ENCODE results near the gene CFAP46.
"Not testable (repeated sequence)": the region's sequence is repeated elsewhere in the genome, so short reads cannot be mapped to it uniquely, and the experiment has no call there.

The CFAP46 gene

GRCh38 chr10:132938472-132939339 is 3.7 kb downstream of the CFAP46 start:
- H3K4me3 ChIP-seq (ENCODE audit: low read depth, low read length): no peak overlapping the region
- DNase-seq (ENCODE audit: low read depth): peak; percentile 25
- TF ChIP-seq, protein P1, sequence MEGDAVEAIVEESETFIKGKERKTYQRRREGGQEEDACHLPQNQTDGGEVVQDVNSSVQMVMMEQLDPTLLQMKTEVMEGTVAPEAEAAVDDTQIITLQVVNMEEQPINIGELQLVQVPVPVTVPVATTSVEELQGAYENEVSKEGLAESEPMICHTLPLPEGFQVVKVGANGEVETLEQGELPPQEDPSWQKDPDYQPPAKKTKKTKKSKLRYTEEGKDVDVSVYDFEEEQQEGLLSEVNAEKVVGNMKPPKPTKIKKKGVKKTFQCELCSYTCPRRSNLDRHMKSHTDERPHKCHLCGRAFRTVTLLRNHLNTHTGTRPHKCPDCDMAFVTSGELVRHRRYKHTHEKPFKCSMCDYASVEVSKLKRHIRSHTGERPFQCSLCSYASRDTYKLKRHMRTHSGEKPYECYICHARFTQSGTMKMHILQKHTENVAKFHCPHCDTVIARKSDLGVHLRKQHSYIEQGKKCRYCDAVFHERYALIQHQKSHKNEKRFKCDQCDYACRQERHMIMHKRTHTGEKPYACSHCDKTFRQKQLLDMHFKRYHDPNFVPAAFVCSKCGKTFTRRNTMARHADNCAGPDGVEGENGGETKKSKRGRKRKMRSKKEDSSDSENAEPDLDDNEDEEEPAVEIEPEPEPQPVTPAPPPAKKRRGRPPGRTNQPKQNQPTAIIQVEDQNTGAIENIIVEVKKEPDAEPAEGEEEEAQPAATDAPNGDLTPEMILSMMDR (conservative IDR thresholded peaks at IDR 0.05; ENCODE audit: low read depth, low read length): peak; percentile 60

DNA sequence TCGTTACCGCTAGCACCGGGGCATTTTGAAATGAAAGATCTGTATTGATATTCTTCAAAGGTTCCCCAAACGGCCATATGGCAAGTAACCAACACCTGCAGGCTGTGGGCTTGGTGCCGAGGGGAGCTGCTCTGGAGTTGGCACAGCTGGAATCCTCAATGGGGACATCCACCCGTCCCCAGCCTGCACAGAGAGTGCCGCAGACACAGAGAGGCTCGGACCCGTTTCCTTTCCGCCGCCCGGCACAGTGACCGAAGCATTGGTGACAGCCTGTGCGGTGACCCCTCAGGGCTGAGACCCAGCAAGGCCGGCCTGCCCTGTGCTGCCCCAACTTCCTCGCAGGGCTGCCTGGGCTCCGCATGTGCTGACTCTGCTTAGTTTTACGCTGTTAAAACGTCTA is 4.5 kb downstream of the CFAP46 start:
- no peak for DNase-seq (ENCODE audit: low read depth)
- TF ChIP-seq, protein P1 (conservative IDR thresholded peaks at IDR 0.05; ENCODE audit: low read depth, low read length): no peak
- no peak overlapping the region for H3K4me3 ChIP-seq (ENCODE audit: low read depth, low read length)

- TF ChIP-seq, protein P1 (conservative IDR thresholded peaks at IDR 0.05; ENCODE audit: low read depth, low read length): no peak
- no peak for DNase-seq (ENCODE audit: low read depth)
- no peak overlapping the region for H3K4me3 ChIP-seq (ENCODE audit: low read depth, low read length)
These were observed 7.4 kb downstream of the CFAP46 start for GRCh38 chr10:132934953-132935352.

- TF ChIP-seq, protein P1 (conservative IDR thresholded peaks at IDR 0.05; ENCODE audit: low read depth, low read length): no peak
- no peak for DNase-seq (ENCODE audit: low read depth)
- H3K4me3 ChIP-seq (ENCODE audit: low read depth, low read length): no peak overlapping the region
These were observed 8.9 kb downstream of the CFAP46 start for GRCh38 chr10:132933308-132934042.

- TF ChIP-seq, protein P1 (conservative IDR thresholded peaks at IDR 0.05; ENCODE audit: low read depth, low read length): no peak
- no peak for DNase-seq (ENCODE audit: low read depth)
These were observed 9.7 kb downstream of the CFAP46 start for GRCh38 chr10:132932461-132933307.

DNA sequence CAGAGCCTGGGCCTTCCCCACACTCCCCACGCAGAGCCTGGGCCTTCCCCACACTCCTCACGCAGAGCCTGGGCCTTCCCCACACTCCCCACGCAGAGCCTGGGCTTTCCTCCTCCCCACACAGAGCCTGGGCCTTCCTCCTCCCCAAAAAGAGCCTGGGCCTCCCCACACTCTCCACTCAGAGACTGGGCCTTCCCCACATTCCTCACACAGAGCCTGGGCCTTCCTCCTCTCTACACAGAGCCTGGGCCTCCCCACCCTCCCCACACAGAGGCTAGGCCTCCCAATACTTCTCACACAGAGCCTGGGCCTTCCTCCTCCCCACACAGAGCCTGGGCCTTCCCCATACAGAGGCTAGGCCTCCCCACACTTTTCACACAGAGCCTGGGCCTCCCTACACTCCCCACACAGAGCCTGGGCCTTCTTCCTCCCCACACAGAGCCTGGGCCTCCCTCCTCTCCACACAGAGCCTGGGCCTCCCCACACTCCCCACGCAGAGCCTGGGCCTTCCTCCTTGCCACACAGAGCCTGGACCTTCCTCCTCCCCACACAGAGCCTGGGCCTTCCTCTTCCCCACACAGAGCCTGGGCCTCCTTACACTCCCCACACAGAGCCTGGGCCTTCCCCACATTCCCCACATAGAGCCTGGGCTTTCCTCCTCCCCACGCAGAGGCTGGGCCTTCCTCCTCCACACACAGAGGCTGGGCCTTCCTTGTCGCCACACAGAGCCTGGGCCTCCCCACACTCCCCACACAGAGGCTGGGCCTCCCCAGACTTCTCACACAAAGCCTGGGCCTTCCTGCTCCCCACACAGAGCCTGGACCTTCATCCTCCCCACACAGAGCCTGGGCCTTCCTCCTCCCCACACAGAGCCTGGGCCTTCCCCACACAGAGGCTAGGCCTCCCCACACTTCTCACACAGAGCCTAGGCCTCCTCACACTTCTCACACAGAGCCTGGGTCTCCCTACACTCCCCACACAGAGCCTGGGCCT is 10.8 kb downstream of the CFAP46 start:
- DNase-seq (ENCODE audit: low read depth); H3K4me3 ChIP-seq (ENCODE audit: low read depth, low read length): not testable (repeated sequence)

More at GRCh38 chr10:132932461-132933307, 9.7 kb downstream of the CFAP46 start:
- no peak overlapping the region for H3K4me3 ChIP-seq (ENCODE audit: low read depth, low read length)

- H3K4me3 ChIP-seq (ENCODE audit: low read depth, low read length); DNase-seq (ENCODE audit: low read depth): not testable (repeated sequence)
These were observed 11.7 kb downstream of the CFAP46 start for GRCh38 chr10:132930701-132931100.
